ENCODE measurements around the gene KATNIP.
"Not testable (repeated sequence)": the region's sequence is repeated elsewhere in the genome, so short reads cannot be mapped to it uniquely, and the experiment has no call there.

KATNIP gene

DNA sequence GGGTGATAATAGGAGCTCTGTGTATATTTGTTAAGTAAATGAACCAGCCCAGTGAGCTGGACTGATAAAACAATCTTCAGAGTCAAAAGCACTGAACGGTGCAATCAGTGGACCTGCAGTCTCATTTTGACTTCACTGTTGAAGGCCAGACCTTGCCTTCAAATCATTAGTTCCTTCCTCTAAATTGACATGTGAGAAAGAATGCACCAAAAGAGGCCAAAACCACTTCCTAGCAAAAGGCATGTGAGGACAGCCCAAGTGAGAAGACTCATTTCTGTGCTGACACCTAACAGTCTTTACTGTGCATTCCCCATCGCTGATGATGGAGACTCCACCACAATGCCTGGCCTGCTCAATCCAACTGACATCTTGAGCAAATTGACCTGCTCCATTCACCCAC, 10.8 kb upstream of the KATNIP start:
- no peak for DNase-seq

GRCh38 chr16:27539636-27540035, 10.3 kb upstream of the KATNIP start:
- no peak for DNase-seq

GRCh38 chr16:27543801-27544200, 6.1 kb upstream of the KATNIP start:
- no peak for DNase-seq

DNA sequence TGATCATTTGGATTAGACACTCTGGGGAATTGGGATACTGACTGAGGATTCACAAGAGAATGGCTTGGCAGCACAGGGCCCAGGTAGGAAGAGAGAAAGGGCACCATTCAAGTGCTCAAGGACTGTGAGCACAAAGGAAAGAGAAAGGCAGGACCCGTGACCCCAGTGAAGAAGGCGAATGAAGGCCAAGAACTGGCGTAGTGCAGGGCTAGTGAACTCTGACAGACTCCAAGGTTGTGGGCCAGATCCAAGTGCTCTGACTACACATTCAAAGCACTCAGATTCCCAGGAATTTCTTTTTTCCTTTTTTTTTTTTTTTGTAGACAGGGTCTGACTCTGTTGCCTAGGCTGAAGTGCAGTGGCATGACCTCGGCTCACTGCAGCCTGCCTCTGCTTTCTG, 5.3 kb upstream of the KATNIP start:
- DNase-seq, result no peak

DNA sequence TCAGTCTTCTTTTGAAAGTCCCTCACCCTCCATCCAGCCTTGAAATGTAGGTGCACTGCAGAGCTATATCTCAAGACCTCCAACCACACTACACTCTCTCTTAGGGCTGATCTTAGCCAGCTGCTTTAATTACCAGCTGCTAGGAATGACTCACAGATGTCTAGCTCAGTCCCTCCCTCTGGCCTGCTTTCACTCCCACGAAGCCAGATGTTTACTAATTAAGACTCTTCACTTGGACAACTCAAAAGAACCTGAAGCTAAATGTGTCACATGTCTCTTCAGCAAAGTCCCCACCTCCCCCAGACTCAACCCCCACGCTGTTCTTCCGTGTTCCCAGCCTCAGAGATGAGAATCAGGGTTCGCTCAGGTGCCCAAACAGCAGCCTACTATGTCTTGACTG, 2.8 kb upstream of the KATNIP start:
- DNase-seq, result no peak

- DNase-seq, result no peak
Measured at GRCh38 chr16:27547851-27548250, 2.1 kb upstream of the KATNIP start.

DNA sequence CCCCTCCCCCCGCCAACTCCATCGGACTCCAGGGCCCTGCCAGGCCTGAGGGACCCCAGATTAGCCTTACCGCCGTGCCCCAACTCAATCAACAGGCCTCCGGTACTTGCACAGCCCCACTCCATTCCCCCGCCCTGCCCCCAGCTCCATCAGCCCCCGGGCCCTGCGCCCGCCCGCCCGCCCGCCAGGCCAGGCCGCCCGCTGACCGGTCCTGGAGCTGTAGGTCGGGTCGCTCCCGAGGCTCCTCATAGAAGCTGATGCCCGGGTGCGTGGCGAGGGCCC, 539 bp upstream of the KATNIP start:
- DNase-seq, result no peak

DNA sequence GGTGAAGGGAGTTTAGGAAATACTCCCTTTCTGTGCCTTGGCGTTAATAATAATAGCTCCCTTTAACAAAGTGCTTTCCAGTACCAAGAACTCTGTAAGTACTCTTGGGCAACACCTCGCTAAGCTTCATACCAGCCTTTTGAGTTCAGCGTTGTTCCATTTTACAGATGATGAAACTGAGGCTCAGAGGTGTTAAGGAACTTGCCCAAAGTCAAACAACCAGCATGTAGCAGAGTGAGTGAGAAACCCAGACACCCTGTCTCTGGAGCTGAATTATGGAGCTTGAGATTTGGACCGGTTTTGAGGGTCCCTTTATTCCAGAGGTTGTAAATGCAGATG, 607 bp downstream of the KATNIP start:
- DNase-seq, result no peak

GRCh38 chr16:27551036-27551435, 1.1 kb downstream of the KATNIP start:
- no peak for DNase-seq

DNA sequence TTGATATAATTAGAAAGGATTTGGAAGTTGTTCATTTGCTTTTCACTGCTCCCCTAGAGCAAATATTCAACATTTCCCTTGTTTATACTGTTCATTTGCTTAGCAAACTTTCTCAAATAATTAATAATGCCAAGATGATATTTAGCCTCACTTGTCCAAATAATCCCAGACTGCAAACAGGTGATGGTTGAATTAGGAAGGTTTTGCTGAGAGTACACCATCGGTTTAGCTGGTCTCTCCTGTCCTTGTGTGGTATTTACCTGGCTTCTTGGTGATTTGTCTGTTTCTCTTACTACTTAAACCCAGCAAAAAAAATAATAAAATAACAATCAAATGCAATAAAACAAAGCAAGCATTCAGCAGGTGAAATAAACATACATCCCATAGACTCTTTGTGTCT, 6.5 kb downstream of the KATNIP start:
- no peak for DNase-seq

DNA sequence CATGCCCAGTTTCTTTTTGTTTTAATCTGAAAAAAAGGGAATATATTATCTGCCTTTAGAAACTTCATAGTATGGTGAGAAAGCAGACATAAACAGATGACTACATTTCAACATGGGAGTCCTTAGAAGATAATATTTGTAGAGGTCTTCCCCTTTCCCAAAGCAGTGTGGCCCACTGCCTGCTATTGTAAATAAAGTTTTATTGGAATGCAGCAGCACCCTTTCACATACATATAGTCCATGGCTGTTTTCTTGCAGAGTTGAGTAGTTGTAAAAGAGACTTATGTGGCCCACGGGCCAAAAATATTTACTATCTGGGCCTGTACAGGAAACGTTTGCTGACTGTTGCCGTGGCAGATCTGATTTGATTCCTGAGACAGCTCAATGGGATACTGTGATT, 8.5 kb downstream of the KATNIP start:
- no peak for DNase-seq

- DNase-seq, result no peak
Measured at GRCh38 chr16:27558932-27559331, 9.0 kb downstream of the KATNIP start.

DNA sequence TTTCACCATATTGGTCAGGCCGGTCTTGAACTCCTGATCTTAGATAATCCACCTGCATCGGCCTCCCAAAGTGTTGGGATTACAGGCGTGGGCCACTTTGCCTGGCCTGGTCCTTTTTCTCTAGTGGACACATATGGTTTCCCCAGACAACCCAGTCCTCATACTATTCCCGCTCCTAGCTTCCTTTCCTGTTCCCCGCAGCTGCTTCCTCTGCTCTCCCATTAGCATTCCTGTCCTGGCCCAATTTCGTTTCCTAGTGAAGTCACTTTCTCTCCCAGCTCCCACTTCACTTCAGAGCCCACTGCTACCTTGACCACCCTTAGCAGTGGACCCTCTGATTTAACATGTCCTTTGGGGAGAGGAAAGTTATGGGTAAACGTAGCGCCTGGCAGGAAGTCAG, 11.3 kb downstream of the KATNIP start:
- DNase-seq, result no peak

DNA sequence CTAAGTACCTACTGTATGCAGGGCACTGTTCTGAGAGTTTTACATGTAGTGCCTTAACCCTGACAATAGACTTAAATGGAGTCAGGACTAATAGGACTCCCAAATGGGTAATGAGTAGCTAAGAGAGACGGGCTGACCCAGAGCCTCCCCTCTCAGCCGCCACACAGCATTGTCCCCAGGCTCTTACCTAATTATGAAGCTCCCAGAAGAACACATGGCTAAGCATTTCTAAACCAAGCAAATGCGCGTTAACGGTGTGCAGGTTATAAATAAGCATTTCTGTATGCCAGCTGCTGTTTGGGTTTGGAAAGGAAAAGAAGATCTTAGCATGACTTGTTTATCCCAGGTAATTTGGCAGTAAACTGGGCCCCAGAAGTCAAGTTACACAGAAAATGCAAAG, 14.3 kb downstream of the KATNIP start:
- no peak for DNase-seq

GRCh38 chr16:27566417-27566816, 16.5 kb downstream of the KATNIP start:
- no peak for DNase-seq

DNA sequence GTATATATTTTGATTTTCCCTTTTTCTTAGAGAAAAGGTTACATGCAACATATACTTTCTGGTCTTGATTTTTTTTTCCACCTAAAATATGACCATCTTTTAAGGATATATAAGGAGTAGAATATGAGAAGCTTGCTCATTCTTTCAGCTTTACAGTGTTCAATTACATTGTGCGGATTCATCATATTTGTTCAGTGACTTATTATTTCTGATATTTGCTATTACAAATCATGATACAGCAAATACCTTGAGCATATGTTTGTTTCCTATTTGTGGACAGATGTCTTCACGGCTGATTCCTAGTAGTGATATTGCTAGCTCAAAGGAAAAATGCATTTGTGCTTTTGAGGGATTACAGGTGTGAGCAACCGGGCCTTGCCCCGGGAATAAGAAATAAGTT, 18.1 kb downstream of the KATNIP start:
- no peak for DNase-seq

DNA sequence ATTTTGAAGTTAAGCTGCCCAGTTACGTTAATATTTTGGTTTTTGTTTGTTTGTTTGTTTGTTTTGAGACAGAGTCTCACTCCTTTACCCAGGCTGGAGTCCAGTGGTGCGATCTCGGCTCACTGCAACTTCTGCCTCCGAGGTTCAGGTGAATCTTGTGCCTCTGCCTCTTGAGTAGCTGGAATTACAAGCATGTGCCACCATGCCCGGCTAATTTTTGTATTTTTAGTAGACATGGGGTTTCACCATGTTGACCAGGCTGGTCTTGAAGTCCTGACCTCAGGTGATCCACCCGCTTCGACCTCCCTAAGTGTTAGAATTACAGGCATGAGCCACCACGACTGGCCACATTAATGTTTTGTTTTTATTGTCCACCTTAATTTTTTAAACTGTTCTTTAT, 21.0 kb downstream of the KATNIP start:
- not testable (repeated sequence) for DNase-seq

GRCh38 chr16:27571433-27572326, 21.7 kb downstream of the KATNIP start:
- no peak for DNase-seq

DNA sequence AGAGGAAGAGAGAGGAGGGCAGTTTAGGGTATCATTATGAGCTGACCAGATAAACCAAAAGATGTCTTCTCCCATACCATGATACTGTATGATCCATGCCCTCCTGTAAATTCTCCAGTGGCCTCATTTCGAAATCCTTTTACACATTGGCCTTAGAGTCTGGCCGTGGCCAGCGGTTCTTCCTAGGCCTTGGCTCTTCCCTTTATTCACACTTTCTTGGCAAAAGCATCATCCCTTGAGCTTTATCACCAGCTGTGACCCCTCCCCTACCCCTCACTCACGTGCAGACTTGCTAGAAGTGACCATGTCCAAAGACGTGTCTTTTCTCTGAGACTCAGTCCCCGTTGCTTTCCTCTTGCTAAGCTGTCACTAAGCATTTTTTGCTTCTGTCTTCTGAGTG, 22.8 kb downstream of the KATNIP start:
- no peak for DNase-seq

DNA sequence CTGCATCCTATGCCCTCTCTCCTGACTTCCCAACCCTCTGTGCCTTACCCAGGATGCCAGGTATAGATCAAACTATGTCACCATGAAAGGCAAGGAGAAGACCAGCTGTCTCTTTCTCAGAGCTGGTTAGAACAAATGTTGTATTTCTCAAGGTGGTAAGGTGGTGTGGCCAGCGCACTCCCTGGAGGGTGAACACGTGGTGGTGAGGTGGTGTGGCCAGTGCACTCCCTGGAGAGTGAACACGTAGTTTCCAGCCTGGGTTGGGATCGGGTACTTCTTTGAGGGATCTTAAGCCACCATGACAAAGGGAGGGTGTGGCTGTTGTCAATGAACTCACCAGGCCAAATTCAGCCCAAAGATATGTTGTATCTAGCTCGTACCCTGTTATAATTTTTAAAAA, 26.8 kb downstream of the KATNIP start:
- DNase-seq, result no peak

DNA sequence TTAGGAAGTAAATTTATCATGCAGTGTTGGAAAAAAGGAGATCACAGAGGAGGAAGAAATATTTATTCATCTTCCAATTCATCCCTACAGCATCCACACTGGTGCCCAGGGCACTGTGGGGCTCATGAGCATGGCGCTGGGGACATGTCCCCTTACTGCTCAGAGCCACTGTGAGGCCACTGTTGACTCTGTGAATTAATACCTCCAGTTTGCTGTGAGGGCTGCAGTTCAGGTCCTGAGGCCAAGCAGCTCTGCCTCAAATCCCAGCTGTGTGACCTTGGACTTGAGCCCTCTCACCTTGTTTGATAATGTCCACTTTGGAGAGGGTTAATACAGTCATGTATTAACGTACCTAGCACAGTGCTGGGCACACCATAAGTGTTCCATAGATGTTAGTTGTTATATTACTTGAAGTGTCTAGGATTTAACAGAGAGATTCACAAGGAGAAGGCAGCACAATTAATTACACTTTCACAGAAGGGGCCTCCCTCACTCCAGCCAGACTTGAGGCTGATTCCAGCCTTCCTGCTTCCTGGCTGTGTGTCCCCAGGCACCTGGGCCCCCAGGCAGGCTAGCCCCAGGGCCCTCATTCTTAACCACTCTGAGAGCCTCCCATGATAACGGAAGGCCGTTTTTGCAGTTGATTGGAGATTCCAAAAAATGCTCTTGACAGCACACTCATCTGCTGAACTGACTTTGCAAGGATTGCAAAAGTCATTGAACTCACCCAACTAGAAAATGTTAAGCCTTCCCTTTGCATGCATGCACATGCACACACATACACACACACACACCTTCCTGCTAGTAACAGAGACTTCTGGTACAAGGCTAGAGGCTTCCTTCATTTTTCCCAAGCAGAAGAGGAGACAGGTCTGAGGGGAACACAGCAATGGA, 29.4 kb downstream of the KATNIP start:
- DNase-seq, result no peak

GRCh38 chr16:27582883-27583282, 32.9 kb downstream of the KATNIP start:
- no peak for DNase-seq

- no peak for DNase-seq
Measured at GRCh38 chr16:27583634-27584033, 33.7 kb downstream of the KATNIP start.

- no peak for DNase-seq
Measured at GRCh38 chr16:27585200-27585599, 35.3 kb downstream of the KATNIP start.

DNA sequence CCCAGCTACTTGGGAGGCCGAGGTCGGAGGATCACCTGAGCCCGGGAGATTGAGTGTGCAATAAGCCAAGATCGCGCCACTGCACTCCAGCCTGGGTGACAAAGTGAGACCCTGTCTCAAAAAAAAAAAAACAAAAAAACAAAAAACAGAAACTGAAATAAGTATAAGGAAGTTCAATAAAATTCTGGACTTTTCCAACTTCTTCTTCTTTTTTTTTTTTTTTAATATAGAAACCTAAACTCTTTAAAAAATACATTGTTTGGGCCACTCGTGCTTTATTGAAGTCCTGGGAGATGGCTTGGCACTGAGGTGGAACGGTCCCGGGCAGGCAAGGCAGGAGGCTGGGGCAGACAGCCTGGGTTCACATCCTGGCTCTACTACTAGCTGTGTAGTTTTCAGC, 36.8 kb downstream of the KATNIP start:
- DNase-seq, result no peak
